H1 (cell line): ENCODE measurements around the gene BCL2L1. TPM values are rescaled to one million over a fixed set of nuclear protein-coding genes. Genes with fewer than 3 reads are reported as not detected.

ENCODE experiments used
- CTCF ChIA-PET: fragments of 300-600 bp; sonication (Branson Sonifier 250); formaldehyde crosslinking; loops from one replicate; lab custom pipeline; 2021; ENCODE audit not compliant: partially characterized antibody; lab: Charles Lee
- POLR2A ChIA-PET: fragments of 300-600 bp; sonication (Branson Sonifier 250); formaldehyde crosslinking; loops from one replicate; lab custom pipeline; 2021; ENCODE audit warnings: inconsistent platforms; ENCODE audit not compliant: partially characterized antibody; lab: Charles Lee
- DNase-seq, 2 experiments: peaks; one replicate each; pipeline versions ENCODE4 v3.0.0 to v3.0.0-alpha.2; 2010 to 2022; ENCODE audit warnings: low spot score in 2 of 2, low read depth in 1 of 2, mixed read lengths in 1 of 2
- FAIRE-seq: peaks from 2 replicates; lab custom pipeline; 2011; peaks lifted over from hg19 to GRCh38; lab: Jason Lieb, UNC
- H2AFZ ChIP-seq: 2 replicates; pipeline ENCODE4 v1.8.1; 2012; ENCODE audit warnings: low read length, inconsistent platforms
- H2AK5ac ChIP-seq: 2 replicates; pipeline ENCODE4 v1.6.1; 2013; ENCODE audit warnings: low read depth, low read length
- H2BK120ac ChIP-seq: replicated peaks from 2 replicates; pipeline ENCODE3; 2013; ENCODE audit warnings: low read depth, low read length, inconsistent platforms
- H2BK12ac ChIP-seq: 2 replicates; pipeline ENCODE4 v1.6.1; 2013; ENCODE audit warnings: low read depth, low read length
- H2BK15ac ChIP-seq: 2 replicates; pipeline ENCODE4 v1.6.1; 2013; ENCODE audit warnings: low read length
- H2BK20ac ChIP-seq: 2 replicates; pipeline ENCODE4 v1.6.1; 2013; ENCODE audit warnings: low read length
- H2BK5ac ChIP-seq: 2 replicates; pipeline ENCODE4 v1.6.1; 2013; ENCODE audit warnings: low read depth, low read length
- H3K14ac ChIP-seq: 2 replicates; pipeline ENCODE4 v1.6.1; 2013; ENCODE audit warnings: inconsistent platforms; ENCODE audit not compliant: insufficient read length
- H3K18ac ChIP-seq: 2 replicates; pipeline ENCODE4 v1.6.1; 2013; ENCODE audit warnings: low read length; ENCODE audit errors: extremely low read depth
- H3K23ac ChIP-seq: 2 replicates; pipeline ENCODE4 v1.6.1; 2013; ENCODE audit warnings: inconsistent platforms; ENCODE audit not compliant: insufficient read length
- H3K23me2 ChIP-seq: 2 replicates; pipeline ENCODE4 v1.6.1; 2013; ENCODE audit warnings: low read depth, low read length
- H3K27ac ChIP-seq: 2 replicates; pipeline ENCODE4 v1.6.1; 2011; ENCODE audit warnings: low read depth, low read length, inconsistent platforms
- H3K27me3 ChIP-seq, 4 experiments: replicated peaks in 1 of 4; 1 replicate in 1 of 4; 2 replicates in 3 of 4; pipeline versions ENCODE4 v1.6.1 to v1.8.1; 2011 to 2013; ENCODE audit warnings: low read length in 3 of 4, mild to moderate bottlenecking in 3 of 4, inconsistent platforms in 2 of 4, mixed read lengths in 2 of 4, moderate library complexity in 1 of 4; ENCODE audit not compliant: control insufficient read depth in 3 of 4, insufficient read depth in 3 of 4; ENCODE audit errors: extremely low read depth in 1 of 4
- H3K36me3 ChIP-seq, 4 experiments: 2 replicates each; pipeline versions ENCODE4 v1.6.1 to v1.8.1; 2011 to 2013; ENCODE audit warnings: mild to moderate bottlenecking in 4 of 4, low read length in 3 of 4, moderate library complexity in 2 of 4, control low read depth in 1 of 4, inconsistent platforms in 1 of 4; ENCODE audit not compliant: insufficient read depth in 4 of 4, control insufficient read depth in 2 of 4
- H3K4ac ChIP-seq: replicated peaks from 2 replicates; pipeline ENCODE3; 2013; ENCODE audit warnings: low read length, low read depth, mixed read lengths, inconsistent platforms; ENCODE audit not compliant: insufficient read length
- H3K4me1 ChIP-seq, 4 experiments: replicated peaks in 1 of 4; 1 replicate in 1 of 4; 2 replicates in 3 of 4; pipeline versions ENCODE4 v1.6.1 to v1.8.1; 2011 to 2013; ENCODE audit warnings: low read length in 3 of 4, inconsistent platforms in 2 of 4, mixed read lengths in 1 of 4; ENCODE audit not compliant: insufficient read depth in 4 of 4, control insufficient read depth in 3 of 4
- H3K4me2 ChIP-seq, 2 experiments: 2 replicates each; pipeline versions ENCODE4 v1.6.1 to v1.8.1; 2011 to 2013; ENCODE audit warnings: low read depth in 2 of 2, low read length in 2 of 2, control low read depth in 1 of 2, inconsistent platforms in 1 of 2, mild to moderate bottlenecking in 1 of 2; ENCODE audit not compliant: insufficient read depth in 1 of 2
- H3K4me3 ChIP-seq, 4 experiments: fragments of 200-600, 300-600 bp in 1 of 4; sonication (generic), shearing (Covaris generic), sonication (Bioruptor Twin) in 1 of 4; 2 replicates each; pipeline versions ENCODE4 v1.5.1 to v1.8.1; 2011 to 2016; ENCODE audit warnings: low read length in 4 of 4, low read depth in 3 of 4, control low read depth in 2 of 4, inconsistent platforms in 2 of 4, mild to moderate bottlenecking in 2 of 4, mixed read lengths in 1 of 4, moderate library complexity in 1 of 4; ENCODE audit not compliant: insufficient read depth in 2 of 4; ENCODE audit errors: extremely low read depth in 1 of 4
- H3K56ac ChIP-seq: replicated peaks from 2 replicates; pipeline ENCODE3; 2013; ENCODE audit warnings: low read depth, mild to moderate bottlenecking, mixed read lengths, low read length, inconsistent platforms; ENCODE audit not compliant: insufficient read length
- H3K79me1 ChIP-seq: 2 replicates; pipeline ENCODE4 v1.6.1; 2013; ENCODE audit warnings: low read depth, low read length, control low read depth
- H3K79me2 ChIP-seq, 2 experiments: 2 replicates each; pipeline versions ENCODE4 v1.6.1 to v1.8.1; 2012 to 2013; ENCODE audit warnings: low read length in 2 of 2, mild to moderate bottlenecking in 2 of 2, inconsistent platforms in 1 of 2; ENCODE audit not compliant: insufficient read depth in 2 of 2, control insufficient read depth in 1 of 2
- H3K9ac ChIP-seq, 4 experiments: replicated peaks in 1 of 4; 1 replicate in 1 of 4; 2 replicates in 3 of 4; pipeline versions ENCODE4 v1.6.1 to v1.8.1; 2011 to 2013; ENCODE audit warnings: low read depth in 3 of 4, low read length in 3 of 4, control low read depth in 2 of 4, mild to moderate bottlenecking in 2 of 4, moderate library complexity in 2 of 4, inconsistent platforms in 1 of 4; ENCODE audit errors: extremely low read depth in 1 of 4
- H3K9me3 ChIP-seq, 2 experiments: 2 replicates each; pipeline versions ENCODE4 v1.6.1 to v1.8.1; 2012 to 2013; ENCODE audit warnings: mild to moderate bottlenecking in 2 of 2, moderate library complexity in 2 of 2, control low read depth in 1 of 2, inconsistent platforms in 1 of 2, low read depth in 1 of 2, low read length in 1 of 2, mixed read lengths in 1 of 2; ENCODE audit not compliant: insufficient read depth in 2 of 2
- H4K20me1 ChIP-seq, 2 experiments: replicated peaks in 1 of 2; 2 replicates each; pipeline versions ENCODE3 to v1.8.1; 2011 to 2013; ENCODE audit warnings: inconsistent platforms in 2 of 2, low read length in 2 of 2, mild to moderate bottlenecking in 1 of 2; ENCODE audit not compliant: insufficient read depth in 2 of 2, control insufficient read depth in 1 of 2
- H4K5ac ChIP-seq: 2 replicates; pipeline ENCODE4 v1.6.1; 2013; ENCODE audit warnings: low read length, low read depth, mixed read lengths, inconsistent platforms; ENCODE audit not compliant: insufficient read length
- H4K8ac ChIP-seq: 2 replicates; pipeline ENCODE4 v1.8.0; 2013; ENCODE audit warnings: mild to moderate bottlenecking, moderate library complexity, low read length, inconsistent platforms; ENCODE audit not compliant: insufficient read depth; ENCODE audit errors: extremely low read depth
- H4K91ac ChIP-seq: replicated peaks from 2 replicates; pipeline ENCODE3; 2013; ENCODE audit warnings: low read length, mixed read lengths, inconsistent platforms; ENCODE audit not compliant: insufficient read length
- CREB1 ChIP-seq: IDR thresholded peaks from 2 replicates; pipeline ENCODE4 v1.6.1; 2012; ENCODE audit warnings: inconsistent platforms
- POLR2AphosphoS5 ChIP-seq: IDR thresholded peaks from 2 replicates; pipeline ENCODE4 v1.6.1; 2011; ENCODE audit warnings: low read depth, low read length
- RXRA ChIP-seq: IDR thresholded peaks from 2 replicates; pipeline ENCODE4 v1.6.1; 2011; ENCODE audit warnings: low read depth, mild to moderate bottlenecking, low read length, moderate library complexity; ENCODE audit not compliant: insufficient read depth
- WGBS, 2 experiments: shearing (Covaris generic) in 1 of 2; methylation state at CpG; one replicate each; pipeline versions ENCODE4 v1.1.6 to v1.1.7; 2013 to 2015; ENCODE audit warnings: low lambda C conversion rate in 2 of 2, mixed read lengths in 2 of 2, inconsistent platforms in 1 of 2, low coverage in 1 of 2, missing lambda C conversion rate in 1 of 2; ENCODE audit not compliant: insufficient replicate concordance in 2 of 2, insufficient coverage in 1 of 2, insufficient read length in 1 of 2; ENCODE audit errors: extremely low coverage in 1 of 2, missing lambda C conversion rate in 1 of 2; 5-methylcytosine and 5-hydroxymethylcytosine counted together
- polyA plus RNA-seq, 7 experiments: library from polyadenylated mRNA; depleted of rRNA in 3 of 7; stranded (reverse) in 5 of 7; unstranded in 2 of 7; fragments of >200 nt in 5 of 7; fragments of 200-250 nt in 2 of 7; gene quantifications; 1 replicate in 5 of 7; 2 replicates in 1 of 7; 4 replicates in 1 of 7; pipeline versions ENCODE4 v1.2.1 to v1.2.3, GENCODE V29; 2011 to 2013; ENCODE audit warnings: missing spikeins in 2 of 7, mixed read lengths in 2 of 7
- total RNA-seq: library from RNA; stranded (reverse); fragmentation: NEBNext Ultra II Directional; extraction: Animal tissue kit (Norgen Biotek cat#: 25700); gene quantifications from 2 replicates; pipeline ENCODE4 v1.2.1, GENCODE V29; 2021

BCL2L1 gene
- total and polyA plus RNA-seq, 2 of the 8 experiments (the other 6 are each of a cell fraction or from before 2014, with no cell fraction given): 64.9 to 66.1 TPM

GRCh38 chr20:31707258-31707615 lies 15.4 kb downstream of the BCL2L1 start:
- POLR2A ChIA-PET: interaction anchor here (1.0 to 2.7 kb wide), 3 partner anchors 8 to 12 kb away, joined by 3 to 17 read pairs (median 4); no protein-coding TSS in a partner anchor
- H2BK5ac ChIP-seq: no peak overlapping the region
- H3K79me1 ChIP-seq: peaks cover 12% of the 10 kb centered on the region
- H2AFZ ChIP-seq: no peak overlapping the region
- H2BK15ac ChIP-seq: no peak overlapping the region
- no peaks in the 10 kb centered on the region for H3K9me3 ChIP-seq
- H4K91ac ChIP-seq: no peak overlapping the region
- H3K23ac ChIP-seq: no peak overlapping the region
- H3K14ac ChIP-seq: no peak overlapping the region
- H3K27me3 ChIP-seq: no peaks in the 10 kb centered on the region
- FAIRE-seq (no peak), DNase-seq (no peak)
- H3K27ac ChIP-seq: no peak overlapping the region
- no peak overlapping the region for H3K4me2 ChIP-seq
- H2BK120ac ChIP-seq: no peak overlapping the region
- no peak overlapping the region for H2BK20ac ChIP-seq
- H3K79me2 ChIP-seq: peaks cover 11 to 73% of the 10 kb centered on the region in 2 experiments
- H4K5ac ChIP-seq: no peak overlapping the region
- no peak overlapping the region for H2AK5ac ChIP-seq
- peaks cover 11 to 22% (median 20%) of the 10 kb centered on the region in 4 experiments for H3K4me1 ChIP-seq
- H3K23me2 ChIP-seq: no peaks in the 10 kb centered on the region
- no peak overlapping the region for H3K9ac ChIP-seq
- WGBS, 2 experiments: 88% methylated on average over 5 of the region's 5 CpGs; no CpG with 5 or more reads in 1 of the 2 experiments
- no peak overlapping the region for H4K8ac ChIP-seq
- peaks cover 8 to 14% (median 9%) of the 10 kb centered on the region in 4 experiments; a peak in 5 of 8 replicates for H3K36me3 ChIP-seq
- no peak overlapping the region for H3K4ac ChIP-seq
- H4K20me1 ChIP-seq: peaks cover 2 to 12% of the 10 kb centered on the region in 2 experiments
- CTCF ChIA-PET: interaction anchor here (1.0 to 4.2 kb wide), 6 partner anchors 11 to 73 kb away, joined by 3 to 15 read pairs (median 6); no protein-coding TSS in a partner anchor
- H3K4me3 ChIP-seq: no peak overlapping the region
- no peak overlapping the region for H3K56ac ChIP-seq
- H3K18ac ChIP-seq: no peak overlapping the region
- no peak overlapping the region for H2BK12ac ChIP-seq
- TF ChIP-seq POLR2AphosphoS5 (no peak), RXRA (no peak), CREB1 (no peak)
